IMR-90 (cell line): ENCODE measurements around the gene CHN2. TPM values are rescaled to one million over a fixed set of nuclear protein-coding genes. Genes with fewer than 3 reads are reported as not detected.

Source experiments
- ATAC-seq: fragments of 200-7000 bp; cut with Tn5 transposase; 2 replicates; pipeline ENCODE4 v1.9.1; 2020; ENCODE audit warnings: low read depth, mild to moderate bottlenecking, moderate library complexity
- BruUV-seq: library from RNA; stranded (reverse); fragments of 400-500 nt; replicated peaks from 2 replicates; lab custom pipeline; 2021; lab: Mats Ljungman, UMichigan
- CTCF ChIA-PET: fragments of 300-600 bp; formaldehyde crosslinking; extraction: SDS; loops from one replicate; lab custom pipeline; 2021; ENCODE audit warnings: antibody characterized with exemption; lab: Yijun Ruan, JAX
- POLR2A ChIA-PET: fragments of 300-600 bp; sonication (Branson Sonifier 250); formaldehyde crosslinking; loops from one replicate; lab custom pipeline; 2022; ENCODE audit warnings: antibody characterized with exemption; ENCODE audit not compliant: unreplicated experiment; lab: Charles Lee
- DNase-seq: peaks from one replicate; pipeline ENCODE4 v3.0.0; 2013
- H2AFZ ChIP-seq: replicated peaks from 2 replicates; pipeline ENCODE3; 2013; ENCODE audit warnings: low read length, mild to moderate bottlenecking; ENCODE audit not compliant: poor library complexity
- H2AK5ac ChIP-seq: 2 replicates; pipeline ENCODE4 v1.6.1; 2013; ENCODE audit warnings: low read depth, low read length, inconsistent platforms
- H2AK9ac ChIP-seq: replicated peaks from 2 replicates; pipeline ENCODE3; 2013; ENCODE audit warnings: mild to moderate bottlenecking, low read depth, low read length, moderate library complexity; ENCODE audit not compliant: poor library complexity
- H2BK120ac ChIP-seq: 2 replicates; pipeline ENCODE4 v1.6.1; 2013; ENCODE audit warnings: low read depth, low read length, inconsistent platforms
- H2BK15ac ChIP-seq: 3 replicates; pipeline ENCODE4 v1.6.1; 2013; ENCODE audit warnings: low read depth, low read length, inconsistent platforms
- H2BK20ac ChIP-seq: 2 replicates; pipeline ENCODE4 v1.6.1; 2013; ENCODE audit warnings: low read depth, mild to moderate bottlenecking, inconsistent platforms, low read length, moderate library complexity
- H2BK5ac ChIP-seq: 2 replicates; pipeline ENCODE4 v1.6.1; 2013; ENCODE audit warnings: mild to moderate bottlenecking, low read depth, low read length, inconsistent platforms; ENCODE audit not compliant: poor library complexity, severe bottlenecking
- H3K14ac ChIP-seq: replicated peaks from 2 replicates; pipeline ENCODE4 v1.6.1; 2013; ENCODE audit warnings: low read depth, low read length, inconsistent platforms
- H3K18ac ChIP-seq: 2 replicates; pipeline ENCODE4 v1.6.1; 2013; ENCODE audit warnings: low read depth, low read length, control low read depth
- H3K23ac ChIP-seq: 2 replicates; pipeline ENCODE4 v1.6.1; 2013; ENCODE audit warnings: low read depth, low read length, inconsistent platforms
- H3K27ac ChIP-seq: 2 replicates; pipeline ENCODE4 v1.5.1; 2013; ENCODE audit warnings: mild to moderate bottlenecking, control low read depth, low read length; ENCODE audit not compliant: insufficient read depth
- H3K27me3 ChIP-seq: 2 replicates; pipeline ENCODE4 v1.6.1; 2013; ENCODE audit warnings: low read length; ENCODE audit not compliant: control insufficient read depth, insufficient read depth
- H3K36me3 ChIP-seq: 2 replicates; pipeline ENCODE4 v1.6.1; 2013; ENCODE audit warnings: low read length, mixed read lengths; ENCODE audit not compliant: control insufficient read depth, insufficient read depth
- H3K4ac ChIP-seq: 2 replicates; pipeline ENCODE4 v1.6.1; 2013; ENCODE audit warnings: low read depth, low read length, inconsistent platforms
- H3K4me1 ChIP-seq: 2 replicates; pipeline ENCODE4 v1.6.1; 2013; ENCODE audit warnings: low read length, mixed read lengths; ENCODE audit not compliant: control insufficient read depth, insufficient read depth
- H3K4me2 ChIP-seq: 2 replicates; pipeline ENCODE4 v1.6.1; 2013; ENCODE audit warnings: low read depth, mild to moderate bottlenecking, control low read depth, low read length, moderate library complexity
- H3K4me3 ChIP-seq: 2 replicates; pipeline ENCODE4 v1.5.1; 2013; ENCODE audit warnings: low read depth, mild to moderate bottlenecking, control low read depth, low read length, moderate library complexity; ENCODE audit not compliant: insufficient read depth
- H3K56ac ChIP-seq: 2 replicates; pipeline ENCODE4 v1.6.1; 2013; ENCODE audit warnings: low read length, inconsistent platforms; ENCODE audit not compliant: insufficient read depth; ENCODE audit errors: extremely low read depth
- H3K79me1 ChIP-seq, 2 experiments: 2 replicates each; pipeline ENCODE4 v1.6.1; 2013; ENCODE audit warnings: low read length in 2 of 2, inconsistent platforms in 1 of 2, low read depth in 1 of 2
- H3K9ac ChIP-seq: 2 replicates; pipeline ENCODE4 v1.6.1; 2013; ENCODE audit warnings: low read depth, low read length, control low read depth
- H3K9me1 ChIP-seq: 2 replicates; pipeline ENCODE4 v1.6.1; 2013; ENCODE audit warnings: low read length, inconsistent platforms; ENCODE audit not compliant: insufficient read depth
- H3K9me3 ChIP-seq: 2 replicates; pipeline ENCODE4 v1.6.1; 2013; ENCODE audit warnings: low read length; ENCODE audit not compliant: control insufficient read depth, insufficient read depth
- H4K20me1 ChIP-seq: 2 replicates; pipeline ENCODE4 v1.6.1; 2013; ENCODE audit warnings: low read length, inconsistent platforms; ENCODE audit not compliant: insufficient read depth
- H4K5ac ChIP-seq: 2 replicates; pipeline ENCODE4 v1.6.1; 2013; ENCODE audit warnings: mild to moderate bottlenecking, low read depth, low read length, control low read depth
- H4K8ac ChIP-seq, 2 experiments: 2 replicates each; pipeline ENCODE4 v1.6.1; 2013; ENCODE audit warnings: low read depth in 2 of 2, low read length in 2 of 2, control low read depth in 1 of 2, inconsistent platforms in 1 of 2
- H4K91ac ChIP-seq: 2 replicates; pipeline ENCODE4 v1.6.1; 2013; ENCODE audit warnings: low read depth, low read length, inconsistent platforms; ENCODE audit not compliant: insufficient read depth
- BHLHE40 ChIP-seq: fragments of 150-350 bp; IDR thresholded peaks from 2 replicates; pipeline ENCODE4 v1.6.1; 2016; ENCODE audit warnings: mild to moderate bottlenecking, low read depth, low read length
- CEBPB ChIP-seq: IDR thresholded peaks from 2 replicates; pipeline ENCODE4 v1.6.1; 2012; ENCODE audit warnings: low read depth, low read length, improper control_type of control experiment
- ELK1 ChIP-seq: fragments of 150-350 bp; IDR thresholded peaks from 2 replicates; pipeline ENCODE4 v1.6.1; 2016; ENCODE audit warnings: low read depth, mild to moderate bottlenecking, low read length, moderate library complexity, borderline replicate concordance
- FOS ChIP-seq: fragments of 150-350 bp; IDR thresholded peaks from 2 replicates; pipeline ENCODE4 v1.6.1; 2016; ENCODE audit warnings: low read depth, low read length
- MAFK ChIP-seq: IDR thresholded peaks from 2 replicates; pipeline ENCODE4 v1.6.1; 2012; ENCODE audit warnings: low read depth, low read length, improper control_type of control experiment
- MAZ ChIP-seq: IDR thresholded peaks from 2 replicates; pipeline ENCODE4 v1.6.1; 2012; ENCODE audit warnings: low read depth, mild to moderate bottlenecking, low read length, improper control_type of control experiment, moderate library complexity, borderline replicate concordance
- MXI1 ChIP-seq: IDR thresholded peaks from 2 replicates; pipeline ENCODE4 v1.6.1; 2012; ENCODE audit warnings: low read depth, mild to moderate bottlenecking, low read length, moderate library complexity, borderline replicate concordance
- NFE2L2 ChIP-seq: fragments of 150-350 bp; IDR thresholded peaks from 2 replicates; pipeline ENCODE4 v1.6.1; 2016; ENCODE audit warnings: low read depth, mild to moderate bottlenecking, low read length
- POLR2A ChIP-seq: IDR thresholded peaks from 2 replicates; pipeline ENCODE4 v1.6.1; 2012; ENCODE audit warnings: mild to moderate bottlenecking, low read depth, low read length
- RAD21 ChIP-seq: IDR thresholded peaks from 2 replicates; pipeline ENCODE4 v1.6.1; 2012; ENCODE audit warnings: low read length, improper control_type of control experiment
- RCOR1 ChIP-seq: IDR thresholded peaks from 2 replicates; pipeline ENCODE4 v1.6.1; 2012; ENCODE audit warnings: mild to moderate bottlenecking, low read length, improper control_type of control experiment; ENCODE audit not compliant: insufficient replicate concordance
- RFX5 ChIP-seq: IDR thresholded peaks from 2 replicates; pipeline ENCODE4 v1.8.0; 2012; ENCODE audit warnings: low read depth, mild to moderate bottlenecking, low read length, moderate library complexity
- SMC3 ChIP-seq: fragments of 150-350 bp; IDR thresholded peaks from 2 replicates; pipeline ENCODE4 v1.6.1; 2016; ENCODE audit warnings: low read depth, mild to moderate bottlenecking, antibody characterized with exemption, low read length, moderate library complexity
- WGBS, 2 experiments: methylation state at CpG; one replicate each; pipeline versions ENCODE4 v1.1.5 to v1.1.7; 2013; ENCODE audit warnings: missing lambda C conversion rate in 2 of 2; ENCODE audit not compliant: insufficient read length in 1 of 2; ENCODE audit errors: extremely low coverage in 2 of 2; 5-methylcytosine and 5-hydroxymethylcytosine counted together
- dilution Hi-C: fragments of 300-500 bp; cut with HindIII; formaldehyde crosslinking; loops from one replicate; pipeline ENCODE4 v1.14.3; 2018; ENCODE audit warnings: low sequenced_read_pairs; ENCODE audit not compliant: unreplicated experiment
- in situ Hi-C: fragments of 300-500 bp; cut with MboI; formaldehyde crosslinking; loops from 3 replicates; pipeline ENCODE4 v1.14.3; 2019; ENCODE audit warnings: low sequenced_read_pairs, inconsistent platforms, mixed read lengths
- intact Hi-C: fragments of 100-400 bp; cut with micrococcal nuclease; formaldehyde crosslinking; loops from 2 replicates; pipeline ENCODE4 v1.10.0; 2022
- polyA plus RNA-seq, 3 experiments: library from polyadenylated mRNA; depleted of rRNA; stranded (reverse); fragments of >200 nt; gene quantifications; 2 replicates each; pipeline ENCODE4 v1.2.3, GENCODE V29; 2012; ENCODE audit warnings: low replicate concordance in 1 of 3
- total RNA-seq: library from RNA; depleted of rRNA; stranded (reverse); fragments of >200 nt; gene quantifications from 2 replicates; pipeline ENCODE4 v1.2.3, GENCODE V29; 2012
- TF ChIP-seq, protein P1 (sequence below): fragments of 150-350 bp; IDR thresholded peaks from 2 replicates; pipeline ENCODE4 v1.6.1; 2017; ENCODE audit warnings: mild to moderate bottlenecking, antibody characterized with exemption, low read length, low read depth

The CHN2 gene
- total and polyA plus RNA-seq, 2 of the 4 experiments (the other 2 are of a cell fraction), result not detected

DNA sequence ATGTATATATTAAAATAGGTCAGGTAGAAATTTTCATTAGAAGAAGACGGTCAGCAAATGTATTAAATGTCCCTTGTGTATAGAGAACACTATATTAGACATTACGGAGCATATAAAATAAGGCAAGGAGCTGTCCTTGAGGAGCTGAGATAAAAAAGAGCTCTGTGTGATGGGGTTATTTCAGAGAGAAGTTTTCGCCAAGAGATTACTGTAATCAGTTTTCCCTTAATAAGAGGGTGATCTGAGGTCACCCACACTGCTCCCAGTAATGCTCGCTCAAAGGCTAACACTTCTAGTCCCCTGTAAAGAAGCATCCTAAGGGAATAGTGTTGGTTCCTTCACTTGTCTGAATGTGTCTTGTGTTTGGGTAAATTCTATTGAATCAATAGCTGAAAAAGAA lies 282.3 kb downstream of the CHN2 start:
- Histone ChIP-seq H3K23ac (no peak overlapping the region), H4K8ac (no peak overlapping the region), H4K5ac (no peak overlapping the region), H3K36me3 (no peaks in the 10 kb centered on the region), H3K4me3 (no peak overlapping the region), H3K4me2 (no peak overlapping the region), H2AK9ac (no peak overlapping the region), H3K56ac (no peak overlapping the region), H2AK5ac (no peak overlapping the region), H3K4me1 (no peaks in the 10 kb centered on the region), H2AFZ (no peak overlapping the region), H3K79me1 (no peaks in the 10 kb centered on the region), H3K9me1 (no peaks in the 10 kb centered on the region), H3K27ac (no peak overlapping the region), H2BK20ac (no peak overlapping the region), H2BK5ac (no peak overlapping the region), H4K20me1 (no peaks in the 10 kb centered on the region), H3K9ac (no peak overlapping the region), H3K4ac (no peak overlapping the region), H3K27me3 (peaks cover 10% of the 10 kb centered on the region; the same call in 1 of the 2 replicates), H2BK15ac (no peak overlapping the region), H4K91ac (no peak overlapping the region), H3K9me3 (no peaks in the 10 kb centered on the region), H2BK120ac (no peak overlapping the region), H3K18ac (no peak overlapping the region), H3K14ac (no peak overlapping the region)
- intact Hi-C loops (no loop called here), dilution Hi-C loops (no loop called here), in situ Hi-C loops (no loop called here)
- no TSS peak for BruUV-seq
- ChIA-PET CTCF (no interaction called here), POLR2A (no interaction called here)
- no peak for TF ChIP-seq POLR2A
- TF ChIP-seq SMC3, result no peak
- TF ChIP-seq MAFK, result no peak
- TF ChIP-seq MXI1, result no peak
- no peak for TF ChIP-seq ELK1
- no peak for TF ChIP-seq FOS
- TF ChIP-seq RAD21, result no peak
- TF ChIP-seq, protein P1, sequence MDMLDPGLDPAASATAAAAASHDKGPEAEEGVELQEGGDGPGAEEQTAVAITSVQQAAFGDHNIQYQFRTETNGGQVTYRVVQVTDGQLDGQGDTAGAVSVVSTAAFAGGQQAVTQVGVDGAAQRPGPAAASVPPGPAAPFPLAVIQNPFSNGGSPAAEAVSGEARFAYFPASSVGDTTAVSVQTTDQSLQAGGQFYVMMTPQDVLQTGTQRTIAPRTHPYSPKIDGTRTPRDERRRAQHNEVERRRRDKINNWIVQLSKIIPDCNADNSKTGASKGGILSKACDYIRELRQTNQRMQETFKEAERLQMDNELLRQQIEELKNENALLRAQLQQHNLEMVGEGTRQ, result no peak
- TF ChIP-seq MAZ, result no peak
- no peak for TF ChIP-seq BHLHE40
- TF ChIP-seq NFE2L2, result no peak
- TF ChIP-seq CEBPB, result no peak
- no peak for TF ChIP-seq RCOR1
- no peak for TF ChIP-seq RFX5
- ATAC-seq (no peak), DNase-seq (no peak)
- WGBS, 2 experiments, result no CpG with 5 or more reads among the region's 4 CpGs
